HG02884 (cell line): Measurements from ENCODE around the gene RBP7.
"Not testable (repeated sequence)": the region's sequence is repeated elsewhere in the genome, so short reads cannot be mapped to it uniquely, and the experiment has no call there.

Source experiments
- ATAC-seq: cut with Tn5 transposase; IDR thresholded peaks from one replicate; pipeline ENCODE4 v1.9.1; 2021; ENCODE audit warnings: mild to moderate bottlenecking, moderate library complexity; ENCODE audit not compliant: unreplicated experiment

RBP7 gene

GRCh38 chr1:9996624-9997582, at the start of gene RBP7:
Gene RBP7, plus strand, starts transcription at chr1:9997228. Its CDS starts 31 bp downstream, at chr1:9997259.
- ATAC-seq, result no peak

GRCh38 chr1:9957726-9958125, 39.3 kb upstream of the RBP7 start:
- ATAC-seq, result no peak

DNA sequence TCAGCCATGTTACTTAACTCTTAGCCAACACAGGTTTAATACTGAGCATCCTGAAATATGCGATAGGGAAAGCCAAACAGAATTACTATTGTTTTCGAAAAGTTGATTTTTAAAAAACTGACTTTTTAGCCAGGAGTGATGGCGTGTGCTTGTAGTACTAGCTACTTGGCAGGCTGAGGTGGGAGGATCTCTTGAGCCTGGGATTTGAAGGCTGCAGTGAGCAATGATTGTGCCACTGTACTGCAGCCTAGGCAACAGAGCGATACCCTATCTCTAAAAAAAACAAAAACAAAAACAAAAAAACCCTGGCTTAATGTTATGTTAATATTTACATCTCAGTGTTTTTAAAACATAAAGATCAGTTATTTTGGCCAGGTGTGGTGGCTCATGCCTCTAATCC, 37.0 kb upstream of the RBP7 start:
- ATAC-seq, result no peak

DNA sequence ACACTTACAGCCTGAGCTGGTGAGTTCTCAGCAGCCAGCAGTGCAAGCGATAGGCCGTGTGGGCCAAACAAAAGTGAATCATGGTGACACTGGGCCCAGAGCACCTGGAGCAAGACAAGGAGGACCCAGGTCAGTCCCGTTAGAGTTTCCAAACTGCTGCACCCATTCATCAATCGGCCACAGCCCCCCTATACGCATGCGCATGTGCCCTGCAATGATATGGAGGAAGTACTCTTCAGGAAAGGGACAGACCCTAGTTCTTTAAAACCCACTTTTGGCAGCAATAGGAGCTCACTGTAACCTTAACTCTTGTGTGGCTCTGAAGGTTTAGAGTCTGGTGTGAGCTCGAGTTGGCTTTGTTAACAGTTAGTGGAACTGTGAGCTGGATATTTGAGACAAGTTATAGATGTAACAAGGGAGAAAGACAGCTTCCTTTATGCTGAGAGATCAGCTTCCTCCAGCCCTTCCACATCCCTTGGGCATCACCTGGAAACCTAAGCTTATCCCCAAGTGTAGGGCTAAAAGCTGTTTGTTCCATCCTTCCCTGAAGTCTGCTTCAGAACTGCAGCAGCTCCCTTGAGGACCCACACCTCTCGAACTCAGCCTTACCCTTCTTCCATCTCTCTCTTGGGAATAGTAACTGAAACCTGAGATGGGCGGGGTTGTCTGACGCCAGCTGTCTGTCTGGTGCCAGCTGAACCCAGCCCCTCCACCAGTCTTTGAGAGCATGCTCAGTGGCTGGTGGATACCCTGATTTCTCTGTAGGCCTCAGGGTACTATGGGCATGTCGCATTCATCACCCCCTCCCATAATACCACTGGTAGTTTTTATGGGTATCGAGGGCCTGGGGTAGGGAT, 36.1 kb upstream of the RBP7 start:
- no peak for ATAC-seq

DNA sequence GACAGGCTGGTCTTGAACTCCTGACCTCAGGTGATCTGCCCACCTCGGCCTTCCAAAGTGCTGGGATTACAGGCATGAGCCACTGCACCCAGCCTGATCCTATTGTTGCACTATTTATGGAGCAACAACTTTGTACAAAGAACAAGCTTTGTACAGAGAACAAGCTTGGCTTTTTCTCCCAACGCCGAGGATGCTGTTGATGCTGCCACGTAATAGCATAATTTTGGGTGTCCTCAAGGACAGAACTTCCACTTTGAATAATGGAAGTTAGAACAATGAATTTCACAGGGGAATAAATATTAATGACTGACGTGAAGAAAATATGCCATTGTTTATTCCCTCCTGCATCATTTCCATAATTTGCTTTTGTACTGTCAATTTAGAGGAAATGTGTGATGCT, 12.8 kb upstream of the RBP7 start:
- no peak for ATAC-seq

DNA sequence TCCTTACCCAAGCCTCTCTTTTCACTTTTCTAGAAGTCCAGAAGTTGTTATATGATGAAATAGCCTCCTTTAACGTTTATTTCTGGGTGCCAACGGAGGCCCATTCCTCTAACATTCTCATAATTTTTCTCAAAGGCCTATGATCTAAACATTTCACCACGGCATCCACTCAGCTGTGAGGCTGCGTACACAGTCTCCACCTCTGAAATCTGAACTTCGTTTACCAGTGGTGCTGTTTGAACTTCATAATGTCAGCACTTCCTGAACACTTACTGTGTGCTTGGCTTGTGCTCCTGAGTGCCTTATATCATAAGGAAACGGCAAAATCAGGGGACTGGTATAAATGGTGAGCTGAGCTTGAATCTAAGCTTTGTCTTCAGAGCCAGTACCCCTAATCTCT, 12.0 kb upstream of the RBP7 start:
- ATAC-seq, result no peak

DNA sequence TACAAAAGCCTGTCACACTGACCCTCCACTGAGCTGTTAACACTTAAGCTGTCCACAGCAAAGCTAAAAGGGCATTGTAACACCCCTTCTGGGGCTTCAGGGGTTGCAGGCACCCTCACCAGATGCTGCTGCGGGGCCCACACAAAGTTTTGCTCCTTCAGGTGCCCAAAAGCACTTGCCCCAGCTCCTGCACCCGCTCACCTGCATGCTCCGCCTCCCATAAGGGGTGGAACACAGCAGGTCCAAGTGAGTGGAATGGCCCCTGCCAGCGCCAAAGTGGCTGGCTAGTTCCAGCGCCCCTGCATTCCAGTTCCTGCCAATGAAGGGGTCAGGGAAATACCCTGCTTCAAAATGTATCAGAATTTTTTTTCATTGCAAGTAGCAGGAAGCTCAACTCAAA, 7.3 kb upstream of the RBP7 start:
- no peak for ATAC-seq

DNA sequence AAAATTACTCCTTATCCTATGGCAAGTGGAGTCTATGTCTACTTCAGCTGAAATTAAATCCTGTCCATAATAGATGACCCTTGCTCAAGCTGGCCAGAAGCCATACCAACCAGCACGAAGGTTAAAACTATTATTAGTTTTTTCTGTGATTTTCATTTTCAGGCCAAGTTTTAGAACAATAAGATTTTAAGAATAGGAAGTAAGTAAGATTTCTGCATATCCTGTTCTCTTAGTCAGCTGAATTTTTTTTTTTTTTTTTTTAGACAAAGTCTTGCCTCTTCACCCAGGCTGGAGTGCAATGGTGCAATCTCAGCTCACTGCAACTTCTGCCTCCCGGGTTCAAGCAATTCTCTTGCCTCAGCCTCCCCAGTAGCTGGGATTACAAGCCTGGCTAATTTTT, 6.1 kb upstream of the RBP7 start:
- ATAC-seq, result no peak

DNA sequence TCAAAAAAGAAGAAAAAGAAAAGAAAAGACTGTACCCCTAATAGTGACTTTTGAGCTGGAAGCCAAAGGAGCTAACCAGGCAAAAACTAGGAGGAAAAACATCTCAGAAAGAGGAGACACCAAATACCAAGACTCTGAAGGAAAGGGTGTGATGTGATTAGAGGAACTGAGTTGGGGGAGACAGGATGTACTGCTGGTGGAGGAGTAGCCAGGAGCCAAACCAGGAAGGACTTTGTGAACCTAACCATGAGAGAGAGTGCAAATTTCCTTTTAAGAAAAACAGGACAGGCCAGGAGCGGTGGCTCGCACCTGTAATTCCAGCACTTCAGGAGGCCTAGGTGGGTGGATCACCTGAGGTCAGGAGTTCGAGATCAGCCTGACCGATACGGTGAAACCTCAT, 4.1 kb upstream of the RBP7 start:
- ATAC-seq, result no peak

DNA sequence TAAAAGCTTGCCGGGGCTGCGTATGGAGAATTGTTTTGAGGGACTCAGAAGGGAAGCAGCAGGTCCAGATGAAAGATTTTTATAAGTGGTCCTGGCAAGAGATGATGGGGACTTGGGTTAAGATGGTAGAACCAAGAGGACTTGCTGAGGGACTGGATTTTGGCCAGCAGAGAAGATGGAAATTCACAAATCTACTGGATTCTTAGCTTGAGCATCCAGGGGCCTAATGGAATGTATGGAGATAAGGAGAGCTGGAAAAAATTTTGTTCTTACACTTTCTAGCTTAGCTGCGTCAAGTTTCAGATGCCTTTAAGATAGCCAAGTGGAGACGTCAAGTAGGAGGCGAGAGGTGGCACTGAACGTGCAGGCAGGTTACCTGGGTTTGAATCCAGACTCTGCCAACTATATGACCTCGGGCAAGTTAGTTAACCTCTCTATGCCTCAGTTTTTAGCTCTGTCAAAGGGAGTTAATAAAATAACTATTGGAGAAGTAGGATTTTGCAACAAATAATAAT, 3.4 kb upstream of the RBP7 start:
- no peak for ATAC-seq

DNA sequence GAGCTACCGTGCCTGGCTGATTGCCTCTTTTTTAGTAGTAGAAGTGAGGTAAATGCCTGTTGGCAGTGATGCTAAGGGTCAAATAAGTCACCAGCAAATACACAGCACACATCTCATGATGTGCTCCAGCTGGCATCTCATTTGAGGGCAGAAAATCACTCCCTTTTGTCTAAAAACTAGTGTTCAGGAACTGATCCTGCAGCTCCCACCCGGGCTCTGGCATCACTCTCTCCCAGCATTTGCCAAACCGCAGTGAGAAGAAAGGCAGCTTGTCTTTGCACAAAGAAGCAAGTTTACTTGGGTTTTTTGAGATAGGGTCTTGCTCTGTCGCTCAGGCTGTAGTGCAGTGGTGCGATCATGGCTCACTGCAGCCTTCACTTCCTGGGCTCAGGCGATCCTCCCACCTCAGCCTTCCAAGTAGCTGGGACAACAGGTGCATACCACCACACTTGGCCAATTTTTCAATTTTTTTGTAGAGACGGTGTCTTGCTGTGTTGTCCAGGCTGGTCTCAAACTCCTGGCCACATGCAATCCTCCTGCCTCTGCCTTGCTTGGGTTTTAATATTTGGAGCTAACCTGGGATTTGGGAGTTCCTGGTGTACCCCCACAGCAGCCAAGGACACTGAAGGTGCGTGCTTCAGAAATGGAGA, 4.1 kb downstream of the RBP7 start:
- no peak for ATAC-seq

- not testable (repeated sequence) for ATAC-seq
These were observed 8.2 kb downstream of the RBP7 start for GRCh38 chr1:10005248-10005647.

DNA sequence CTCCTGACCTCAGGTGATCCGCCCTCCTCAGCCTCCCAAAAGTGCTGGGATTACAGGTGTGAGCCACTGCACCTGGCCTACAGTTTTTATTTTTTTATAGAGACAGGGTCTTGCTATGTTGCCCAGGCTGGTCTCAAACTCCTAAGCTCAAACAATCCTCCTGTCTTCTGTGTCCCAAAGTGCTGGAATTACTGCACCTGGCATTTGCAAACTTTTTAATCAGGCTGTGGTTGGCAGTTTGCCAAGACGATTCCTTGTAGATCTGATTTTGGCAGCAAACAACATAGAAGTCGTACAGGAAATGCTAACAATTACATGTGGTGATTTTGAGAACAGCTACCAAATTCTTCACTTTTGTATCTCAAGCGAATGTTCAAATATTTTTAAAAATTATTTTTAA, 10.1 kb downstream of the RBP7 start:
- ATAC-seq, result no peak

GRCh38 chr1:10014016-10014415, 17.0 kb downstream of the RBP7 start:
- ATAC-seq, result no peak

DNA sequence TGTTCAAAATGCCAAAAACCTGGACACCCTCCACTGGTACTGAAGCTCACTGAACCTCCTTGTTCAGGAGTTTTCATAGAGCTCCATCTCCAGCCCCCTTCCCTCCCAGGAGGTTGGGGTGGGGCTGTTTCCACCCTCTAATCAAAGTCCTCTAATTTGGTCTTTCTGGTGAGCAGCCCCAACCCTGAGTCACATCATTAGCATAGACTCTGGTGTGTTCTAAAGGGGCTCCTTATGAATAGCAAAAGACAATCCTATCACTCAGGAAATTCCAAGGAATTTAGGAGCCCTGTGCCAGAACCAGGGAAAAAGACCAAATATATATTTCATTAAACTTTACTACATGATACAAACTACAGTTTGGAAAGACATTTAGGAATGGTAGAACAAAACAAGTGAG, 22.5 kb downstream of the RBP7 start:
- ATAC-seq, result no peak

DNA sequence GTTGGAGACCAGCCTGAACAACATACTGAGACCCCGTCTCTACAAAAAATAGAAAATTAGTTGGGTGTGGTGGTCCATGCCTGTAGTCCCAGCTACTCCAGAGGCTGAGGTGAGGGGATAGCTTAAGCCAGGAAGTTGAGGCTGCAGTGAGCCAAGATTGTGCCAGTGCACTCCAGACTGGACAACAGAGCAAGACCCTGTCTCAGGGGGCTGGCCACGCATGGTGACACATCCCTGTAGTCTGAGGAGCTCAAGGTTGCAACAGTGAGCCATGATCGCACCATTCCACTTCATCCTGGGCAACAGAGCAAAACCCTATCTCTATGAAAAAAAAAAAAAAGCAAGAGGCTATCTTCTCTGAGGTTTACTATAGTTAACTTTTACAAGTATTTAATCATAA, 23.1 kb downstream of the RBP7 start:
- no peak for ATAC-seq

GRCh38 chr1:10020678-10021077, 23.6 kb downstream of the RBP7 start:
- ATAC-seq, result not testable (repeated sequence)

- not testable (repeated sequence) for ATAC-seq
These were observed 25.0 kb downstream of the RBP7 start for GRCh38 chr1:10021992-10022391.

- no peak for ATAC-seq
These were observed 25.6 kb downstream of the RBP7 start for GRCh38 chr1:10022656-10023055.

DNA sequence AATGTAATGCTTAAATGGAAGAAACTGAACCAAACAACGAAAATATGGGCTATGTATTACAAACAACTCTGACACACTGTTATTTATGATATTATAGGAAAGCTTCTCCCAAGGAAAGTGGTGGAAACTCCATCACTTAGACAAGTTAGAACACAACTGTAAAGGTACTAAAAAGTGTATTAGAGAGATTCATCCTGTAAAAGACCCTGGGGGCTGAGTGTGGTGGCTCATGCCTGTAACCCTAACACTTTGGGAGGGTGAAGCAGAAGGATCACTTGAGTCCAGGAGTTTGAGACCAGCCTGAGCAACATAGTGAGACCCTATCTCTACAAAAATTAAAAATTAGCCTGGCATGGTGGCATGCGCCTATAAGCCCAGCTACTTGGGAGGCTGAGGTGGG, 28.3 kb downstream of the RBP7 start:
- ATAC-seq, result no peak

DNA sequence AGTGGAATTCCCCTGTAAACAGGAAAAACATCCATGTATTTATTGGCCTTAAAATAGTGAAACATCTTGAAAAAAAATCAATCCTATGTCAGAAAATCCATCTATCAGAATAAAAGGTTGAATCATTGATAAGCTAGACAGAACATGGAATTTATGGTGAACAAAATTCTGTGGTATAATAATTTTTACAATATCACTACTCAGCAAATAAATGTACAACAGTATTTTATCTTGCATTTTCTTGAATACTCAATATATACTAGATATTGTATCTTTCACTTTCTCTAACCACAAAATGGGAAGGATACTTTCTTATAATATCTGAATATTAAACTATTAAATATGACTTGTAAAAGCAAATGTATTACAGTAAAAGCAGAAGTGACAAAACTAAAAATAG, 30.0 kb downstream of the RBP7 start:
- ATAC-seq, result no peak
